Calu3 (cell line): Measurements from ENCODE around the gene ALG8. TPM values are rescaled to one million over a fixed set of nuclear protein-coding genes. Genes with fewer than 3 reads are reported as not detected.

Experiments
- BruUV-seq: library from RNA; stranded (reverse); fragments of 400-500 nt; replicated peaks from 2 replicates; lab custom pipeline; 2021; lab: Mats Ljungman, UMichigan
- CTCF ChIA-PET: fragments of 300-600 bp; sonication (Branson Sonifier 250); formaldehyde crosslinking; loops from one replicate; lab custom pipeline; 2022; ENCODE audit warnings: antibody characterized with exemption; lab: Charles Lee
- DNase-seq: peaks from one replicate; pipeline ENCODE4 v3.0.0; 2022
- H3K27ac Mint-ChIP-seq: one replicate; pipeline ENCODE4 v1.8.0; 2022; ENCODE audit warnings: mixed read lengths; ENCODE audit not compliant: unreplicated experiment
- H3K27me3 Mint-ChIP-seq: one replicate; pipeline ENCODE4 v1.8.0; 2022; ENCODE audit warnings: mixed read lengths; ENCODE audit not compliant: unreplicated experiment
- H3K36me3 Mint-ChIP-seq: one replicate; pipeline ENCODE4 v1.8.0; 2022; ENCODE audit warnings: mild to moderate bottlenecking, moderate library complexity, mixed read lengths; ENCODE audit not compliant: insufficient read depth, unreplicated experiment
- H3K4me1 Mint-ChIP-seq: one replicate; pipeline ENCODE4 v1.8.0; 2022; ENCODE audit warnings: mild to moderate bottlenecking, low read depth, mixed read lengths; ENCODE audit not compliant: unreplicated experiment
- H3K4me3 Mint-ChIP-seq: one replicate; pipeline ENCODE4 v1.8.0; 2022; ENCODE audit warnings: mild to moderate bottlenecking, low read depth, moderate library complexity, mixed read lengths; ENCODE audit not compliant: unreplicated experiment
- H3K9me3 Mint-ChIP-seq: one replicate; pipeline ENCODE4 v1.8.0; 2022; ENCODE audit warnings: low read depth, mixed read lengths; ENCODE audit not compliant: unreplicated experiment
- intact Hi-C: fragments of 100-400 bp; cut with micrococcal nuclease; formaldehyde crosslinking; loops from one replicate; pipeline ENCODE4 v1.10.0; 2022; ENCODE audit not compliant: unreplicated experiment
- total RNA-seq: library from RNA; stranded (reverse); gene quantifications from 2 replicates; pipeline ENCODE4 v1.2.3, GENCODE V29; 2022
- TF ChIP-seq, protein P1 (sequence below): fragments of 200-600 bp; IDR thresholded peaks from one replicate; pipeline ENCODE4 v1.8.0; 2022; ENCODE audit warnings: antibody characterized with exemption; ENCODE audit not compliant: unreplicated experiment

Gene ALG8
- total RNA-seq, 1 experiment from 2014 or later, result 85.7 TPM

DNA sequence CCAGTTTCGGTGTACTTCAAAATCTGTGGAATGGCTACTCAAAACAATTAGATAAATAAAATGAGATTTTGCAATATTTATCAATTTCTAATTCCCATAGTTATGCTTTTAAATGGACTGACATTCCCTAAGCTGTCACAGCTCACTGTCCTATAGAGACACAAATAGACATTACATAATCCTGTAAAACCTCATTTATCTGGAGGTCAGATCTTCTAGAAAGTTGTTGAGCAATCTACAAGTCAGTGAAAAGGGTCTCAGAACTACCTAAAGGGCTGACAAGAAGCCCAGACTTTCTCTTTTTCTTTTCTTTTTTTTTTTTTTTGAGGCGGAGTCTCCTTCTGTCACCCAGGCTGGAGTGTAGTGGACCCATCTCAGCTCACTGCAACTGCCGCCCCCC is 12.0 kb downstream of the ALG8 start:
- TF ChIP-seq, protein P1, sequence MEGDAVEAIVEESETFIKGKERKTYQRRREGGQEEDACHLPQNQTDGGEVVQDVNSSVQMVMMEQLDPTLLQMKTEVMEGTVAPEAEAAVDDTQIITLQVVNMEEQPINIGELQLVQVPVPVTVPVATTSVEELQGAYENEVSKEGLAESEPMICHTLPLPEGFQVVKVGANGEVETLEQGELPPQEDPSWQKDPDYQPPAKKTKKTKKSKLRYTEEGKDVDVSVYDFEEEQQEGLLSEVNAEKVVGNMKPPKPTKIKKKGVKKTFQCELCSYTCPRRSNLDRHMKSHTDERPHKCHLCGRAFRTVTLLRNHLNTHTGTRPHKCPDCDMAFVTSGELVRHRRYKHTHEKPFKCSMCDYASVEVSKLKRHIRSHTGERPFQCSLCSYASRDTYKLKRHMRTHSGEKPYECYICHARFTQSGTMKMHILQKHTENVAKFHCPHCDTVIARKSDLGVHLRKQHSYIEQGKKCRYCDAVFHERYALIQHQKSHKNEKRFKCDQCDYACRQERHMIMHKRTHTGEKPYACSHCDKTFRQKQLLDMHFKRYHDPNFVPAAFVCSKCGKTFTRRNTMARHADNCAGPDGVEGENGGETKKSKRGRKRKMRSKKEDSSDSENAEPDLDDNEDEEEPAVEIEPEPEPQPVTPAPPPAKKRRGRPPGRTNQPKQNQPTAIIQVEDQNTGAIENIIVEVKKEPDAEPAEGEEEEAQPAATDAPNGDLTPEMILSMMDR, result no peak
- no peaks in the 10 kb centered on the region for H3K9me3 Mint-ChIP-seq
- CTCF ChIA-PET, result no interaction called here
- DNase-seq, result no peak
- no peak overlapping the region for H3K4me3 Mint-ChIP-seq
- no peak overlapping the region for H3K27ac Mint-ChIP-seq
- no peaks in the 10 kb centered on the region for H3K27me3 Mint-ChIP-seq
- intact Hi-C loops, result no loop called here
- H3K36me3 Mint-ChIP-seq, result peaks cover 10% of the 10 kb centered on the region
- peaks cover 8% of the 10 kb centered on the region for H3K4me1 Mint-ChIP-seq
- BruUV-seq, result no TSS peak

DNA sequence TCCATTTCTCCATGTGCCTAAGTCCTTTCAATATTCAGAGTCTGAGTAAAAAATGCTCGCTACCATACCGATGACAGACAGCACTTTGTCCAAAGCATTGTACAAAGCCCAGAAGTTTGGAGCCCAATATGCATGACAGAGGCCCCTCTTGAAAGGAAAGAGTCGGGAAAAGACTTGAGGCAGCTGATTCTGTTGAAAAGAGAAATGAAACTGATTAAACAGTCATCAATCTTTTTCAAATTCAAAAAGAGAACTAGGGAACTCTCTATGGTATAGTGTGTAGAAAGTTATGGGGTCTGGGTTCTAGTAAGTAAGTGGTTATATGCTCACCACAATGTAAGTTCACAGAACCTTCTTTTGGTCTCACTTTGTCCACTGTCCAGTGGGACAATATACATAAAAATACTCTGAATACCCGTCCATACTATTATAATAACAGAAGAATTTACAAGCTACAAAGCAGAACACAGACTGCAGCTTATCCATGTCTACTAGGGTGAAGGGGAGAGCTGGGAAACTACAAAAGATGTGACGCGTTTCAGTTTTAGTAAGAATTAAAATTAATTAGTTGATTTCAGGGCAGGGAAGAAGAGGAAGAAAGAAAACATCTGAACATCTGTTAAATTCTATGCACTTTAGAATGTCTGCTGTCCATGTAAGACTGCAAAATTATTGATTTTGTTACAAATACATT is 26.7 kb downstream of the ALG8 start:
- Mint-ChIP-seq H3K9me3 (no peaks in the 10 kb centered on the region), H3K36me3 (peaks cover 29% of the 10 kb centered on the region), H3K27me3 (no peaks in the 10 kb centered on the region), H3K4me1 (no peaks in the 10 kb centered on the region), H3K27ac (no peak overlapping the region), H3K4me3 (no peak overlapping the region)
- TF ChIP-seq, protein P1, result no peak
- CTCF ChIA-PET, result no interaction called here
- no TSS peak for BruUV-seq
- intact Hi-C loops, result no loop called here
- no peak for DNase-seq

GRCh38 chr11:78111298-78111697 is 28.1 kb downstream of the ALG8 start:
- H3K36me3 Mint-ChIP-seq, result peaks cover 28% of the 10 kb centered on the region
- CTCF ChIA-PET, result interaction anchor here (0.6 kb wide), 1 partner anchor 11 kb away, joined by 4 read pairs; no protein-coding TSS in a partner anchor
- H3K4me1 Mint-ChIP-seq, result no peaks in the 10 kb centered on the region
- no peak overlapping the region for H3K4me3 Mint-ChIP-seq
- H3K27ac Mint-ChIP-seq, result no peak overlapping the region
- no peak for DNase-seq
- intact Hi-C loops, result no loop called here
- TF ChIP-seq, protein P1, result no peak
- no TSS peak for BruUV-seq
- no peaks in the 10 kb centered on the region for H3K9me3 Mint-ChIP-seq
- H3K27me3 Mint-ChIP-seq, result no peaks in the 10 kb centered on the region

DNA sequence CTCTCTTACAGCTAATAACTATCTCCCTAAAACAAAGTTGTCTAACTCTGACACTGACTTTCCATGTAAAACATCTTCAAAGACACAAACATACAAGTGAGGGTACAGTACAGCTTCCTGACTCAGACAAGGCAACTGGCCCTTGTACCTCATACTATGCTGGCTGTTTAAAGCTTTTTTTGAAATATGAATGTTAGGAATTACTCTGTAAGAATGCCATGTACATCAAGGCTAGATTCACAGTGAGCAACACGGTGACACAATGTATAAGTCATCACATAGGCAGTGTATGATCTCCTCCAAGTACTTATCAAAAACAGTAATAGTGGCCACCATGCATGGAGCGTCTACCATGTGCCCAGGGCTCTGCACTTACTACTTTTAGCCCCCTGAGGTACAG is 28.6 kb downstream of the ALG8 start:
- H3K9me3 Mint-ChIP-seq, result no peaks in the 10 kb centered on the region
- H3K27me3 Mint-ChIP-seq, result no peaks in the 10 kb centered on the region
- H3K4me3 Mint-ChIP-seq, result no peak overlapping the region
- no peak overlapping the region for H3K27ac Mint-ChIP-seq
- CTCF ChIA-PET, result interaction anchor here (0.6 kb wide), 1 partner anchor 12 kb away, joined by 4 read pairs; no protein-coding TSS in a partner anchor
- no peaks in the 10 kb centered on the region for H3K4me1 Mint-ChIP-seq
- peaks cover 32% of the 10 kb centered on the region for H3K36me3 Mint-ChIP-seq
- TF ChIP-seq, protein P1, result no peak
- no TSS peak for BruUV-seq
- DNase-seq, result no peak
- intact Hi-C loops, result no loop called here
